Caco-2 (cell line): Measurements from ENCODE around the gene RYR1. TPM values are rescaled to one million over a fixed set of nuclear protein-coding genes. Genes with fewer than 3 reads are reported as not detected.

Experiments
- BruUV-seq: library from RNA; stranded (reverse); fragments of 400-500 nt; replicated peaks from 2 replicates; lab custom pipeline; 2021; lab: Mats Ljungman, UMichigan
- CTCF ChIA-PET: fragments of 300-600 bp; sonication (Branson Sonifier 250); formaldehyde crosslinking; loops from one replicate; lab custom pipeline; 2022; ENCODE audit warnings: antibody characterized with exemption; lab: Charles Lee
- POLR2A ChIA-PET: fragments of 300-600 bp; sonication (Branson Sonifier 250); formaldehyde crosslinking; loops from one replicate; lab custom pipeline; 2022; ENCODE audit warnings: antibody characterized with exemption; lab: Charles Lee
- DNase-seq, 2 experiments: peaks; one replicate each; pipeline versions ENCODE4 v3.0.0 to v3.0.0-alpha.2; 2020 to 2022
- H3K27me3 ChIP-seq: replicated peaks from 2 replicates; pipeline ENCODE4 v1.6.0; 2011; ENCODE audit warnings: low read length; ENCODE audit not compliant: control insufficient read depth, insufficient read depth
- H3K36me3 ChIP-seq: 2 replicates; pipeline ENCODE4 v1.5.1; 2011; ENCODE audit warnings: low read length; ENCODE audit not compliant: control insufficient read depth, insufficient read depth
- H3K4me1 ChIP-seq: fragments of 250-450 bp; sonication (Bioruptor Pico); 2 replicates; pipeline ENCODE4 v1.5.1; 2020; ENCODE audit warnings: mild to moderate bottlenecking
- H3K4me3 ChIP-seq: 2 replicates; pipeline ENCODE4 v1.5.1; 2011; ENCODE audit warnings: low read depth, mild to moderate bottlenecking, control low read depth, low read length
- H3K9me3 ChIP-seq: fragments of 250-450 bp; sonication (Bioruptor Pico); 2 replicates; pipeline ENCODE4 v1.5.1; 2020; ENCODE audit warnings: mild to moderate bottlenecking, moderate library complexity
- H3K27ac Mint-ChIP-seq: one replicate; pipeline ENCODE4 v1.8.0; 2022; ENCODE audit warnings: mixed read lengths; ENCODE audit not compliant: unreplicated experiment
- H3K27me3 Mint-ChIP-seq: one replicate; pipeline ENCODE4 v1.8.0; 2022; ENCODE audit warnings: mixed read lengths; ENCODE audit not compliant: insufficient read depth, unreplicated experiment
- H3K36me3 Mint-ChIP-seq: one replicate; pipeline ENCODE4 v1.8.0; 2022; ENCODE audit warnings: mild to moderate bottlenecking, mixed read lengths; ENCODE audit not compliant: insufficient read depth, unreplicated experiment
- H3K4me1 Mint-ChIP-seq: one replicate; pipeline ENCODE4 v1.8.0; 2022; ENCODE audit warnings: low read depth, mixed read lengths; ENCODE audit not compliant: unreplicated experiment
- H3K4me3 Mint-ChIP-seq: one replicate; pipeline ENCODE4 v1.8.0; 2022; ENCODE audit warnings: mild to moderate bottlenecking, moderate library complexity, mixed read lengths; ENCODE audit not compliant: unreplicated experiment
- H3K9me3 Mint-ChIP-seq: one replicate; pipeline ENCODE4 v1.8.0; 2022; ENCODE audit warnings: mixed read lengths; ENCODE audit not compliant: unreplicated experiment
- intact Hi-C: fragments of 100-400 bp; cut with micrococcal nuclease; formaldehyde crosslinking; loops from one replicate; pipeline ENCODE4 v1.10.0; 2022; ENCODE audit not compliant: unreplicated experiment
- total RNA-seq: library from RNA; stranded (reverse); gene quantifications from 2 replicates; pipeline ENCODE4 v1.2.3, GENCODE V29; 2022
- TF ChIP-seq, protein P1 (sequence below), 2 experiments: fragments of 200-600 bp in 1 of 2; IDR thresholded peaks; 1 replicate in 1 of 2; 2 replicates in 1 of 2; pipeline versions ENCODE4 v1.5.1 to v1.8.0; 2011 to 2022; ENCODE audit warnings: antibody characterized with exemption in 1 of 2, control low read depth in 1 of 2, inconsistent platforms in 1 of 2, low read depth in 1 of 2, low read length in 1 of 2, mild to moderate bottlenecking in 1 of 2, moderate library complexity in 1 of 2; ENCODE audit not compliant: insufficient read depth in 1 of 2, severe bottlenecking in 1 of 2, unreplicated experiment in 1 of 2

The RYR1 gene
- total RNA-seq, 1 experiment from 2014 or later = 5.6 TPM

DNA sequence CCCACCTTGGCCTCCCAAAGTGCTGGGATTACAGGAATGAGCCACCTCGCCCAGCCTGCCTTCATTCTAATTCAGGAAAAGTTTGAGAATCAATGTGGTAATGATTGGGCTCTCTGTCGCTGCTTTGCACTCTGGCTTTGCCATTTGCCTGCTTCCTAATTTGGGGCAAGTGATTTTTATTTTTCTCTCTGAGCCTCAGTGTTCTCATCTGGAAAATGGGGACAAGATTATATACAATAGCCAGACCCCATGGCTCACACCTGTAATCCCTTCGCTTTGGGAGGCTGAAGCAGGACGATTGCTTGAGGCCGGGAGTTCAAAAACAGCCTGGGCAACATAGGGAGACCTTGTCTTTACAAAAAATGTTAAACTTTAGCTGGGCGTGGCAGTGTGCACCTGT lies 3.8 kb downstream of the RYR1 start:
- no peaks in the 10 kb centered on the region for H3K36me3 ChIP-seq
- no peaks in the 10 kb centered on the region for H3K4me1 ChIP-seq
- no peaks in the 10 kb centered on the region for H3K9me3 Mint-ChIP-seq
- no peaks in the 10 kb centered on the region for H3K36me3 Mint-ChIP-seq
- intact Hi-C loops = no loop called here
- H3K27me3 Mint-ChIP-seq = peaks cover 6% of the 10 kb centered on the region
- H3K27ac Mint-ChIP-seq = no peak overlapping the region
- no TSS peak for BruUV-seq
- TF ChIP-seq, protein P1, sequence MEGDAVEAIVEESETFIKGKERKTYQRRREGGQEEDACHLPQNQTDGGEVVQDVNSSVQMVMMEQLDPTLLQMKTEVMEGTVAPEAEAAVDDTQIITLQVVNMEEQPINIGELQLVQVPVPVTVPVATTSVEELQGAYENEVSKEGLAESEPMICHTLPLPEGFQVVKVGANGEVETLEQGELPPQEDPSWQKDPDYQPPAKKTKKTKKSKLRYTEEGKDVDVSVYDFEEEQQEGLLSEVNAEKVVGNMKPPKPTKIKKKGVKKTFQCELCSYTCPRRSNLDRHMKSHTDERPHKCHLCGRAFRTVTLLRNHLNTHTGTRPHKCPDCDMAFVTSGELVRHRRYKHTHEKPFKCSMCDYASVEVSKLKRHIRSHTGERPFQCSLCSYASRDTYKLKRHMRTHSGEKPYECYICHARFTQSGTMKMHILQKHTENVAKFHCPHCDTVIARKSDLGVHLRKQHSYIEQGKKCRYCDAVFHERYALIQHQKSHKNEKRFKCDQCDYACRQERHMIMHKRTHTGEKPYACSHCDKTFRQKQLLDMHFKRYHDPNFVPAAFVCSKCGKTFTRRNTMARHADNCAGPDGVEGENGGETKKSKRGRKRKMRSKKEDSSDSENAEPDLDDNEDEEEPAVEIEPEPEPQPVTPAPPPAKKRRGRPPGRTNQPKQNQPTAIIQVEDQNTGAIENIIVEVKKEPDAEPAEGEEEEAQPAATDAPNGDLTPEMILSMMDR (IDR thresholded peaks at IDR 0.05; ENCODE audit: insufficient read depth in 1 of 2, low read depth in 1 of 2, low read length in 1 of 2, severe bottlenecking in 1 of 2, unreplicated experiment in 1 of 2) = no peak
- no peak overlapping the region for H3K4me3 ChIP-seq
- no peaks in the 10 kb centered on the region for H3K9me3 ChIP-seq
- H3K27me3 ChIP-seq = no peaks in the 10 kb centered on the region
- peaks cover 7% of the 10 kb centered on the region for H3K4me1 Mint-ChIP-seq
- POLR2A ChIA-PET = no interaction called here
- no peak overlapping the region for H3K4me3 Mint-ChIP-seq
- CTCF ChIA-PET = interaction anchor here (0.8 kb wide), 1 partner anchor 202 kb away, joined by 6 read pairs; no protein-coding TSS in a partner anchor
- DNase-seq = no peak

DNA sequence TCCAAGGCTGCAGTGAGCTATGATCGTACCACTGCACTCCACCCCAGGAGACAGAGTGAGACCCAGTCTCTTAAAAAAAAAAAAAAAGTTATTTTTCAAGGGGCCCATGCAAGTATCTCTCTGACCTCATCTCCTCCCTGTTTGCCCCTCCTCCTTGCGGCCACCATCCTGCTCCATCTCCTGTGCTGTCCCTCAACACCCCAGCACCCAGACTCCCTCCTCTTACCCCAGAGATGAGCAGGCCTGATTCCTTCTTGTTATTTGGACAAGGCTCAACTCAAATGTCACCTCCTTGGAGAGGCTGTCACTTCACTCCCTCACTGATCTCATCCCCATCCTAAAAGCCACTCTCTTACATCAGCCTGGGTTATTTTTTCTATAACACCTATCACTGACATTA lies 4.4 kb downstream of the RYR1 start:
- no TSS peak for BruUV-seq

DNA sequence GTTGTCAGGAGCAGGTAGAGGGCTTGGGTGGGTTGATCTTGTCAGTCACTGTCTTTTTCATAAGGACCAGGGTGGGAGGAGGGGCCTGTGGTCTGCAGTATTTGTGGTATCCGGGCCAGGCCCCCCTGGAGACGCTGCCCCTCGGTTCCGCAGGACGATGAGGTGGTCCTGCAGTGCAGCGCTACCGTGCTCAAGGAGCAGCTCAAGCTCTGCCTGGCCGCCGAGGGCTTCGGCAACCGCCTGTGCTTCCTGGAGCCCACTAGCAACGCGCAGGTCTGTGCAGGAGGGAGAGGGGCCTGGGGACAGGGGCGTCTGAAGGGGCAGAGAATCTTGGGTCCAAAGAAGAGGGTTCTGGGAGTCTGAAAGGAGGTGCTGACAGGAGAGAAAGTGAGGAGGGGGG lies 7.1 kb downstream of the RYR1 start:
- intact Hi-C loops = no loop called here
- CTCF ChIA-PET = interaction anchor here (0.6 kb wide), 1 partner anchor 534 kb away, joined by 3 read pairs; the partner anchor contains the start of gene SIPA1L3
- Histone ChIP-seq H3K27me3 (no peaks in the 10 kb centered on the region), H3K4me3 (no peak overlapping the region), H3K9me3 (no peaks in the 10 kb centered on the region), H3K4me1 (no peaks in the 10 kb centered on the region), H3K36me3 (no peaks in the 10 kb centered on the region)
- H3K4me1 Mint-ChIP-seq = no peaks in the 10 kb centered on the region
- POLR2A ChIA-PET = no interaction called here
- DNase-seq = no peak
- no peak overlapping the region for H3K4me3 Mint-ChIP-seq
- H3K27me3 Mint-ChIP-seq = peaks cover 15% of the 10 kb centered on the region
- no peak overlapping the region for H3K27ac Mint-ChIP-seq
- H3K36me3 Mint-ChIP-seq = no peaks in the 10 kb centered on the region
- no TSS peak for BruUV-seq
- TF ChIP-seq, protein P1 (IDR thresholded peaks at IDR 0.05; ENCODE audit: insufficient read depth in 1 of 2, low read depth in 1 of 2, low read length in 1 of 2, severe bottlenecking in 1 of 2, unreplicated experiment in 1 of 2) = no peak
- H3K9me3 Mint-ChIP-seq = no peaks in the 10 kb centered on the region

More for the DNA sequence above, 4.4 kb downstream of the RYR1 start:
- Mint-ChIP-seq H3K36me3 (no peaks in the 10 kb centered on the region), H3K27ac (no peak overlapping the region), H3K4me3 (no peak overlapping the region), H3K9me3 (no peaks in the 10 kb centered on the region), H3K4me1 (peaks cover 7% of the 10 kb centered on the region), H3K27me3 (peaks cover 6% of the 10 kb centered on the region)
- DNase-seq = no peak
- intact Hi-C loops = no loop called here
- Histone ChIP-seq H3K36me3 (no peaks in the 10 kb centered on the region), H3K4me3 (no peak overlapping the region), H3K27me3 (no peaks in the 10 kb centered on the region), H3K4me1 (no peaks in the 10 kb centered on the region), H3K9me3 (no peaks in the 10 kb centered on the region)
- CTCF ChIA-PET = interaction anchor here (0.6 to 0.8 kb wide), 2 partner anchors 201 to 203 kb away, joined by 6 read pairs; no protein-coding TSS in a partner anchor
- TF ChIP-seq, protein P1 (IDR thresholded peaks at IDR 0.05; ENCODE audit: insufficient read depth in 1 of 2, low read depth in 1 of 2, low read length in 1 of 2, severe bottlenecking in 1 of 2, unreplicated experiment in 1 of 2) = no peak
- POLR2A ChIA-PET = no interaction called here
